ENCODE data around the gene SV2A.

SV2A gene

DNA sequence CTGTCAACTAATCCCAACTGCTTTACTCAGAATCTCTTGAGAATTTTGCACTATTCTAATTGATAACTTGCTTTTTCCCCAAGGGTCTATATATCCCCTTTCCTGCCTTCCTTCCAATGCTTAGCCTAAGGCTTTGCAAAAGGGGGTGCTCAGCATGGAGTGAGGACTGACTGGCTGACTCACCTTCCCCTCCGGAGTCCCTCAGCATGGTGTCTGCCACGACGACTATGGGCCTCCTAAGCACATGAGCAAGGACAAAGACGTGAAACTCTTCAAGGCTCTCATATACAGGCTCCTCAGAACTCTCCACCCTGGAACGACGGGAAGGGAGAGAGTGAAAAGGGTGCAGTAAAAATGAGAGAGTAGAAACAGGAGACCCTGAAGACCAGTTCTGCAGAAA lies 32.3 kb upstream of the SV2A start:
- H3K27me3 ChIP-seq (ENCODE audit: insufficient read depth, poor library complexity, severe bottlenecking), result no peaks in the 10 kb centered on the region
- no peak overlapping the region for H3K4me3 ChIP-seq (replicated peaks; ENCODE audit: insufficient read depth, low read length)
- TF ChIP-seq, protein P1, sequence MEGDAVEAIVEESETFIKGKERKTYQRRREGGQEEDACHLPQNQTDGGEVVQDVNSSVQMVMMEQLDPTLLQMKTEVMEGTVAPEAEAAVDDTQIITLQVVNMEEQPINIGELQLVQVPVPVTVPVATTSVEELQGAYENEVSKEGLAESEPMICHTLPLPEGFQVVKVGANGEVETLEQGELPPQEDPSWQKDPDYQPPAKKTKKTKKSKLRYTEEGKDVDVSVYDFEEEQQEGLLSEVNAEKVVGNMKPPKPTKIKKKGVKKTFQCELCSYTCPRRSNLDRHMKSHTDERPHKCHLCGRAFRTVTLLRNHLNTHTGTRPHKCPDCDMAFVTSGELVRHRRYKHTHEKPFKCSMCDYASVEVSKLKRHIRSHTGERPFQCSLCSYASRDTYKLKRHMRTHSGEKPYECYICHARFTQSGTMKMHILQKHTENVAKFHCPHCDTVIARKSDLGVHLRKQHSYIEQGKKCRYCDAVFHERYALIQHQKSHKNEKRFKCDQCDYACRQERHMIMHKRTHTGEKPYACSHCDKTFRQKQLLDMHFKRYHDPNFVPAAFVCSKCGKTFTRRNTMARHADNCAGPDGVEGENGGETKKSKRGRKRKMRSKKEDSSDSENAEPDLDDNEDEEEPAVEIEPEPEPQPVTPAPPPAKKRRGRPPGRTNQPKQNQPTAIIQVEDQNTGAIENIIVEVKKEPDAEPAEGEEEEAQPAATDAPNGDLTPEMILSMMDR (IDR thresholded peaks at IDR 0.05; ENCODE audit: insufficient read depth, low read length), result no peak
- TF ChIP-seq, protein P2, sequence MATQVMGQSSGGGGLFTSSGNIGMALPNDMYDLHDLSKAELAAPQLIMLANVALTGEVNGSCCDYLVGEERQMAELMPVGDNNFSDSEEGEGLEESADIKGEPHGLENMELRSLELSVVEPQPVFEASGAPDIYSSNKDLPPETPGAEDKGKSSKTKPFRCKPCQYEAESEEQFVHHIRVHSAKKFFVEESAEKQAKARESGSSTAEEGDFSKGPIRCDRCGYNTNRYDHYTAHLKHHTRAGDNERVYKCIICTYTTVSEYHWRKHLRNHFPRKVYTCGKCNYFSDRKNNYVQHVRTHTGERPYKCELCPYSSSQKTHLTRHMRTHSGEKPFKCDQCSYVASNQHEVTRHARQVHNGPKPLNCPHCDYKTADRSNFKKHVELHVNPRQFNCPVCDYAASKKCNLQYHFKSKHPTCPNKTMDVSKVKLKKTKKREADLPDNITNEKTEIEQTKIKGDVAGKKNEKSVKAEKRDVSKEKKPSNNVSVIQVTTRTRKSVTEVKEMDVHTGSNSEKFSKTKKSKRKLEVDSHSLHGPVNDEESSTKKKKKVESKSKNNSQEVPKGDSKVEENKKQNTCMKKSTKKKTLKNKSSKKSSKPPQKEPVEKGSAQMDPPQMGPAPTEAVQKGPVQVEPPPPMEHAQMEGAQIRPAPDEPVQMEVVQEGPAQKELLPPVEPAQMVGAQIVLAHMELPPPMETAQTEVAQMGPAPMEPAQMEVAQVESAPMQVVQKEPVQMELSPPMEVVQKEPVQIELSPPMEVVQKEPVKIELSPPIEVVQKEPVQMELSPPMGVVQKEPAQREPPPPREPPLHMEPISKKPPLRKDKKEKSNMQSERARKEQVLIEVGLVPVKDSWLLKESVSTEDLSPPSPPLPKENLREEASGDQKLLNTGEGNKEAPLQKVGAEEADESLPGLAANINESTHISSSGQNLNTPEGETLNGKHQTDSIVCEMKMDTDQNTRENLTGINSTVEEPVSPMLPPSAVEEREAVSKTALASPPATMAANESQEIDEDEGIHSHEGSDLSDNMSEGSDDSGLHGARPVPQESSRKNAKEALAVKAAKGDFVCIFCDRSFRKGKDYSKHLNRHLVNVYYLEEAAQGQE (IDR thresholded peaks at IDR 0.05; ENCODE audit: insufficient replicate concordance, low read depth), result no peak
- H3K27ac ChIP-seq (replicated peaks), result no peak overlapping the region
- DNase-seq (ENCODE audit: low read depth in 1 of 2, low spot score in 1 of 2), result no peak

DNA sequence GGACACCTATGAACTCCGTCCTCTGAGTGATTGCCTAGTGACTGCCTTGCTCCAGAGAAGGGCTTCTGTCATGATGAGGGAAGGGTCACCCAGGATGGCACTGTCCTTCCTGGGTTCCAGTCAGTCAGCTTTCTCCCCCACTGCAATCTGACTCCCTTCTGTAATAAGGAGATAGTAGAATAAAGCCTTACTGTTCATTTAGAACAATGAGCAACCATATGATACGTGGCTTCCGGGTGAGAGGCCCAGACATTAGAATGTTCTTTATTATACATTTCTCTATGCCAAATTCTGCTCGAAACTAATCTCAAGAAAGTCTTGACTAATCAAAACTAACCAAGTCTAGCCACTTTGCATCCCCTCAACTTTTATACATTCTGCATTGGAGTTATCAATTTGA lies 27.6 kb upstream of the SV2A start:
- TF ChIP-seq POLR2AphosphoS5 (IDR thresholded peaks at IDR 0.05; ENCODE audit: low read depth) (no peak), GABPA (IDR thresholded peaks at IDR 0.05; ENCODE audit: low read depth) (no peak)
- TF ChIP-seq, protein P2 (IDR thresholded peaks at IDR 0.05; ENCODE audit: insufficient replicate concordance, low read depth), result no peak
- no peak overlapping the region for H3K27ac ChIP-seq (replicated peaks)
- no peaks in the 10 kb centered on the region for H3K27me3 ChIP-seq (ENCODE audit: insufficient read depth, poor library complexity, severe bottlenecking)
- H3K4me3 ChIP-seq (replicated peaks; ENCODE audit: insufficient read depth, low read length), result no peak overlapping the region
- DNase-seq (ENCODE audit: low read depth in 1 of 2, low spot score in 1 of 2), result no peak

DNA sequence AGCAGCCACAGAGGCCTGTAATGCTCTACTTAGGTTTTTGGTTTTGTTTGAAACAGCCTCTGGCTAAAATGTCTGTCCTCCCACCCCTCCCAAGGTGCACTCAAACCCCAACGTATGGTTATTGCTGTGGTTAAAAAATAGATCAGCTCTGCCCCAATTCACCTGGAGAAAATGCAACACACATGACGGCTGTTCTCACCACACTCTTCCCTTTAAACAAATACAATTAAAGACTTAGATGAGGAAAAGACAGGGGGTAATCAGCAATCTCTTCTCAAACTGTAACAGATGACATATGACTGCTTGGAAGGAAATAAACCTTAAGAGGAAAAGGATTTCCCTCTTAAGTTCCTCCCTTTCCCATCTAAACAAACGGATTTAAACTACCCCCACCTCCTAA lies 25.2 kb upstream of the SV2A start:
- DNase-seq (ENCODE audit: low read depth in 1 of 2, low spot score in 1 of 2), result no peak
- H3K27ac ChIP-seq (replicated peaks), result no peak overlapping the region

More for the DNA sequence above, 25.2 kb upstream of the SV2A start:
- Histone ChIP-seq H3K4me3 (replicated peaks; ENCODE audit: insufficient read depth, low read length) (no peak overlapping the region), H3K27me3 (ENCODE audit: insufficient read depth, poor library complexity, severe bottlenecking) (no peaks in the 10 kb centered on the region)
- TF ChIP-seq POLR2AphosphoS5 (IDR thresholded peaks at IDR 0.05; ENCODE audit: low read depth) (no peak), SPI1 (IDR thresholded peaks at IDR 0.05; ENCODE audit: borderline replicate concordance, low read depth) (no peak), GABPA (IDR thresholded peaks at IDR 0.05; ENCODE audit: low read depth) (no peak)
- TF ChIP-seq, protein P2 (IDR thresholded peaks at IDR 0.05; ENCODE audit: insufficient replicate concordance, low read depth), result no peak
- TF ChIP-seq, protein P1 (IDR thresholded peaks at IDR 0.05; ENCODE audit: insufficient read depth, low read length), result no peak

Measured in HL-60 (cell line).